ENCODE results near the gene BABAM2.

Gene BABAM2

DNA sequence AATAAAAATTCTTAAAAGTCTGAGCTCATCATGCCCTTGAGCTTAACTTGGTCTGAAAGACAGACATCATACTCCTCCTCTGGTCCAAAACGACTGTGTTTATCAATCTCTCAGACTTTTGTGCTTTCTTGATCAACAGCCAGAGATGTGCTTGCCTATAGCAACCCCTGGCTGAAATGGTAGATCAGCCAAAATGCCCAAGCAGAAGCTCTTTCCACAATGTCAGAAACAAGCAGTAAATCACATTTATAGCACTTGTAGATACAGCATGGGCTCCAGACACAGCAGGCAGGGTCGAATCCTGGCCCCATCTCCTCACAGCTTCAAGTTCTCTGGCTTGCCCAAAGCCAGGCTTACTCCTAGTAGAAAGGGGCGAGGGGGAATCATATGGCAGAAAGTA is 391.7 kb downstream of the BABAM2 start:
- no peak for DNase-seq (ENCODE audit: low read depth)

DNA sequence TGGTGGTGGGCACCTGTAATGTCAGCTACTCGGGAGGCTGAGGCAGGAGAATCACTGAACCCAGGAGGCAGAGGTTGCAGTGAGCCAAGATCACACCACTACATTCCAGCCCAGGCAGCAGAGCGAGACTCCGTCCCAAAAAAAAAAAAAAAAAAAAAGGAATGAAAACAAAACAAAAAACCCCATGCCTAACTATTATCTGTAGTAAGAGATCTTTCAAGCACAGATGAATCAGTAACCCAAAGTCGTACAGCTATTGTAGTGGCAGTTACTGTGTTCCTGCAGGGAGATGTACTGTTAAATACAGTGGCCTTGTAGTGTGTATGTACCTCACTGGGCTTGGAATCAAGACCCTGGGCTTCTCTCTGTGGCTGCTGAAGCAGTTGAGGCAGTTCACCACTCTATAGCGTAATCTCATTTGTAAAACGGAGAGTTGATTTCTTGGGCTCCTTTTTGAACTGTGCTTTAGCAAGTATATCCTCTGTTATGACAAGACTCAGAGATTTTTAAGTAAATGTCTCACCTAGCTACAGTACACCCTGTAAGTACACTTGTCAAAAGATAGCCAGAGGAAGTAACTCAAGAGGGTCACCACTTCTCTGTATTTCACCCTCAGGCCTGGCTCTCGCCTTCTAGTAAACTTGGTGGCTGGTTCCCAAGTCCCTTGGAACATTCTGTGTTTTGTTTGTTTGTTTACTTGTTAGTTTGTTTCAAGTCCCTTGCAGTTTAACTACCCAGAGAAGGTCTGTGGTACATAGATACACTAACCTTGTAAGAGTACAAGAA is 392.5 kb downstream of the BABAM2 start:
- DNase-seq (ENCODE audit: low read depth), result no peak

DNA sequence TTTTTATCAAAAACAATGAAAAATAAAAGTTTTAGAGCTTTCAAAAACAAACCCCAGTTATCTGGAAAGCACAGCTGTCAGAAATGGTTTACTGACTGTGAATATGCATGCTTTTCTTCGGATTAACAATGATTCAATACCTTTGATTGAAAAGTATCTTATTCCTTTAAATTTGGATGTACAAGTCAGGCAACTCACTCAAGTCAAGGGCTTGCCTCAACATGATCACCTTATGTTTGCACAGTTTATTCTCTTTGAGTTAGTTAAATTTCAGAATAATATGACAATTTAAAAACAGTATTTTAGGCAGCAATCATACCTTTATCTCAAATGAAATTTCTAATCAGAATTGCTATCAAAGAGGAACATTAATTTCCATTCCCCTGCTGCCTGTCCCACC is 393.3 kb downstream of the BABAM2 start:
- no peak for DNase-seq (ENCODE audit: low read depth)

DNA sequence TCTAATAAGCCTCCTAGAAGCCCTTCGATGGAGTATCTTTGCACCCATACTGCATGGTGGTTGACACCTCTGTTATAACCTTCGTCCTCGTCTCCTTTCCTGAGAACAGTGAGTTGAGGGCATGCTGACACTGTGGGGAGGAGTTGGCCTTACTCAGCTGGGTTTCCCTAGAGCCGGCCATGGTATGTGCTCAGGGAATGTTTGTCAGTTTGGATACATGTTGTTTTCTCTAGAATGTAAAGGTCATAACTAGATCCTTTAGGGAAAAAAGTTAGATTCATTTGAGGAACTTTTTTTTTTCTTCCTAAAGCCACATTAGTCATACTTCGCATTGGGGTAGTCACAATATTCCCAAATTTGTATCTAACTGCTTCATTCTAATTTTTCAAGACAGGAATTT is 396.1 kb downstream of the BABAM2 start:
- DNase-seq (ENCODE audit: low read depth), result peak; percentile 36

DNA sequence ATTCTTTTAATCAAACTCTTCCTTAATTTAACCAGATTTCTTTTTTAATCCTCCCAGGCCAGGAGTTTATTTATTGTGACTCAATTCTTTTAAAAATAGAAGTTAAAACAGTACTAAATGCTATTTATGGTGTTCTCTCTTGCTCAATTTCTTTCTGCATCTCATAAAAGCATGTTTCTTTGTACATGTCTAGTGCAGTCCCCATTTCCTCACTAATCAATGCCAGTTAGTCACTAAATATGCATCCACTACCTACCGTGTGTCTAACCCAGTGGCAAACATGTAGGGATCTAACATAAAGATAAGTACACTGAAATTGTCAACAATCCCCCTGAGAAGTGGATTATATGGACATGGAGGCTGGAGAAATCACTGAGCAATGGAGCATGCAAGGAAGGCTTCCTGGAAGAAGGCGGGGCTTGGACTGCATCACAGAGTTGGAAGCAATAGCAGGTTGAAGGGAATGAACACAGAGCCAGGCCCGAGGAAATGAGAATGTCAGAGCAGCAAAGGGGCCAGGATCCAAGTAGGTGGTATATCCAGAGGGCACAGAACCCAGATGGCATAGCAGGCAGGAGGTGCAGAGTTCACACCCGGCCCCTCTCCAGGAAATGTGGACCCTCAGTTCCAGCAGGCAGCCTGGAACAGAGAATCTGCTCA is 396.9 kb downstream of the BABAM2 start:
- no peak for DNase-seq (ENCODE audit: low read depth)

DNA sequence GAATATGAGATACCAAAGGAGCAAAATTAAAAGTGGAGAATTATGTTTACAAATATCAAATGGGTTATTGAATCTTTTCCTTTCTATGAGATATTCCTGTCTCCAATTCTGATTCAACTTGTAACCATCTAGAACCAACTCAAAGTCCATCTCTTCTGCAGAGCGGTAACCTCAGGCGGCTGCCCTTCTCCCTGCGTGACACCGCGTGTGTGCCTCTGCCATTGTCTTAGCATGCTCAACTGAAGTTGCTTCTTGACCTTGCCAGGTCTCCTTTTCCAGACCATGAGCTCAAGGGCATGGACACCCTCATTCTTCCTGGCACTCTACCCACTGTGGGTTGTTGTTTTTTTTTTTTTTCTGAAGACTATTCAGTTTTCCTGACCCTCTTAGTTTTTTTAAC is 398.1 kb downstream of the BABAM2 start:
- DNase-seq (ENCODE audit: low read depth), result no peak

DNA sequence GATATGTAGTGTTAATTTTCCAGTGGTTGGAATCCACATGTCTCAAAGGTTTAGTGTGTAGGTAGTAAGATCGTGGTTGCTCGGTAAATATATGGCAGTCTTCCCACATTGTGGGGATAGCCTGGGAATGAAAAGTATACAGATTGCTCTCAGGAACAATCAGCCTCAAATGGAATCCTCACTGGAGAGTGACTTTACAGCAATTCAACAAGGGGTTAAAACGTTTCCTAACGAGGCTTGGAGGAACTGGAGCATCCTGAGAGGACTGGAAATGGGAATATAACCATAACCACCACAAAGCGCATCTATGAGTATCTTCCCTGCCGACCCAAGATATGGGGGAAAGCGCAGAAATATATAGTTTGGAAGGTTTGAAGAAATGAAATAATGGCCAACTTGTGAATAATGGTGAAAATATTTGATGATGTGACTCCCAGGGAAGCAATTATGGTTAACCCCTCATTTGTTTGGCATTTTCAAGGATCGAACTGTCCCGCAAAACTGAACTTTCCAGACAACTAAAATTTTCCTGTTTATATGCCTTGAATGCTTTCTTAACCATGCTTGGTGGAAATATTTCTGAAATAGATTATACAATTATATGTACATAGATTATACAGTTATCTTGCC is 401.4 kb downstream of the BABAM2 start:
- DNase-seq (ENCODE audit: low read depth), result no peak

DNA sequence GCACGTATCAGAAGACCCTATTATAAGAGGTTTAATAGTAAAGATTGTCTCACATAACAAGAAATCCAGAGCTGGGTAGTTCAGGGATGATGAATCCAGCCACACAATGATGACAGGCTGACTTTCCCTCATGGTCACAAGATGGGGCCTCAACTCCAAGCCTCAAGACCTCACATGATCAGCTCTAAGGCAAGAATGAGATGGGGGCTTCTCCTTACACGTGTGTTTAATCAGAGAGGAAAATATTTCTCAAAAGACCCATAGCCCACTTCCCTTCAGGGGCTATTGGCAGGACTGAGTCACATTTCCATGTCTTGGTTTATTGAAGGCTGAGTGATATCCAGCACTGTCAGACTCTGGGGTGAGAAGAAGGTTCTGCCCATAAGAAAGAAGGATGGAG is 402.0 kb downstream of the BABAM2 start:
- peak; percentile 37 for DNase-seq (ENCODE audit: low read depth)

DNA sequence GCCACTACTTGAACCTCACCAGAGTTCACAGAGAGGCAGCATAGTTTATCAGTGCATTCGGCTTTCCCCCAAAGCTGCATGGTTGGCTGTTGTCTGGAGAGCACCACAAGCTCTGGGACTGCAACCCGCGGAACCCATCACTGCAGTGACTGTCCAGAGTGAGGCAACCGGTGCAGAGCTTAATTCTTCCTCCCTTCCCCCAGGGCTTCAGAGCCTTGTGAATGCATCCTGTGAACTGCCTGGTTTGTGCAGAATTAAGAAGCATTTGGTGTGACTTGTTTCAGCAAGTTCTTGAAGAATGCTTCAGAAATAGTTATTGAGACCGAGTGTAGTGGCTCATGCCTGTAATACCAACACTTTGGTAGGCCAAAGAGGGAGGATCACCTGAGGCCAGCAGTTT is 402.9 kb downstream of the BABAM2 start:
- DNase-seq (ENCODE audit: low read depth), result peak; percentile 59

DNA sequence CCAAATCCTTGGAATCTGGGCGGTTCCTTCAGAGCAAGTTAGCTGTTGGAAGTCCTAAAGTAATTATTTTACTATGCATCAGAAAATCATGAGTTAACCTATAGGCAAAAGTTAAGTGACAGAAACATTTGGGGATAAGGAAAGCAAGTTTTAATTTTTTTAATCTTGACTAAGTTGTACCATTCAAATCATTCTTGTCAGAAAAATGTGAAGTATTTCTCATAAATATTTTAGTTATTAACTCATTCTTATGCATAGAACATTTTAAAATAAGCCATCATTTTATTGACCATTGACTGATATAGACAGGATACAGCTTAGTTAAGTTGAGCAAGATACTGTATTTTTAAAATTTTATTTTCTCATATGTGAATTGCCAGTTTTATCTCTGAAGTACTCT is 403.9 kb downstream of the BABAM2 start:
- no peak for DNase-seq (ENCODE audit: low read depth)

DNA sequence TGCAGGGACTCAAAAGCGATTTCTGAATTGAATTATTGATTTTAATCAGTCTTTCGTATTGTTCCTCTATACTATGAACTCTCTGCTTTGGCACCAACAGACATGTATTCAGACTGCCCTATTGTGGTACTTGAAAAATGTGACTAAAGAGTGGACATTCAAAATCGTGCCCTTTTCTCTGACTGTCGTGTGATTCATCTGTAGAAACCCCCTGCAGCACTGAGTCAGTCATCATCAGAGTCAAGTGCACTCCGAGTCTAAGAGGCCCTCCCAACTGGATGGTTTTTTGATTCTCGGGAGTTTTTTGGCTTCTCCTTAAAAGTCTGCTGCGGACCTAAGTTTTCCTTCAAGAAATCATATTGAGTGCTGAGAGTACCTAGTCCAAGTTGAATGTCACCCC is 405.7 kb downstream of the BABAM2 start:
- DNase-seq (ENCODE audit: low read depth), result no peak

DNA sequence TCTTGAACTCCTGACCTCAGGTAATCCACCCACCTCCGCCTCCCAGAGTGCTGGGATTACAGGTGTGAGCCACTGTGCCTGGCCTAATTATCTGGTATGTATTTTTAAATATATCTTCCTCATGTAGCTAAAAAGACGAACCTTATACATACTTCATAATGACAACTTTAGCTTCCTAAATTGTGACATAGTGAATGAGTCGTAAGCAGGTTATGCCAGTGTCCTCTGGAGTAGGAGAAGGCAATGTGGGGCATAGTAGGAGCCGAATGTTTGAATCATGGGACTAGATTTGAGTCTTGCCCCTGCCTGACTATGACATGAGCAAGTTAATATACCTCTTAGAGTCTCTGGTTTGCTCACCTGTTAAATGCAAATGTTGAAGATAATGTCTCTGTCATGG is 406.4 kb downstream of the BABAM2 start:
- DNase-seq (ENCODE audit: low read depth), result peak; percentile 49

DNA sequence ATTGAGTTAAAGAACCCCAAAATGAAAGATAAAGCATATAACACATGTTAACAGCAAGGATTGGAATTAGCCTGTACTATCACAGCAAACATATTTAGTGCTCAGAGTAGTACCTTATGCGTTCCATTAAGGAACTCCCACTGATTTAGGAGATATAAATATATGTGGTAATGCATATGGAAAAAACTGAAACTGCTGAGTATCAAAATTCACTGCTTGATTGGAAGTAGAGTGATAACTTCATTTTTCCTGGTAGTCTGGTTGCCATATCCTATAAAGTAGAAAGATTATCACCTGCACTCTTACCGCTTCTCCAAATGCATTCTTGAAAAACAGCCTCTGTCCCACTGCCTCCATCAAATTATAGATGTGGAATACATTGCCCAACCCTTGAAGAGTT is 407.0 kb downstream of the BABAM2 start:
- DNase-seq (ENCODE audit: low read depth), result no peak

DNA sequence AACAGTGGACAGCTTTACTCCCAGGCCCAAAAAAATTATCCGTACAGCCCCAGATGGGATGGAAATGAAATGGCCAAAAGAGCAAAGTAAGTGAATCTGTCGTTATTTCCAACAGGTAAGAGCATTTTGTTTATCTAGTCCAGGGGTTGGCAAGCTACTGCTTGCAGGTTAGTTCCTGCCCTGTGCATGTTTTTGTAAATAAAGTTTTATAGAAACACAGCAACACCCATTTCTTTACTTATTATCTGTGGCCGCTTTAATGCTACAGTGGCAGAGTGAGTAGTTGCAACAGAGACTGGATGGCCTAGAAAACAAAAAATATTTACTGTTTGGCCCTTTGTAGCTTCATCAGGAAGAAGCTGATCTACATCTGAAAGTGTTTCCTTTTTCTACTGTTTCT is 407.9 kb downstream of the BABAM2 start:
- no peak for DNase-seq (ENCODE audit: low read depth)

DNA sequence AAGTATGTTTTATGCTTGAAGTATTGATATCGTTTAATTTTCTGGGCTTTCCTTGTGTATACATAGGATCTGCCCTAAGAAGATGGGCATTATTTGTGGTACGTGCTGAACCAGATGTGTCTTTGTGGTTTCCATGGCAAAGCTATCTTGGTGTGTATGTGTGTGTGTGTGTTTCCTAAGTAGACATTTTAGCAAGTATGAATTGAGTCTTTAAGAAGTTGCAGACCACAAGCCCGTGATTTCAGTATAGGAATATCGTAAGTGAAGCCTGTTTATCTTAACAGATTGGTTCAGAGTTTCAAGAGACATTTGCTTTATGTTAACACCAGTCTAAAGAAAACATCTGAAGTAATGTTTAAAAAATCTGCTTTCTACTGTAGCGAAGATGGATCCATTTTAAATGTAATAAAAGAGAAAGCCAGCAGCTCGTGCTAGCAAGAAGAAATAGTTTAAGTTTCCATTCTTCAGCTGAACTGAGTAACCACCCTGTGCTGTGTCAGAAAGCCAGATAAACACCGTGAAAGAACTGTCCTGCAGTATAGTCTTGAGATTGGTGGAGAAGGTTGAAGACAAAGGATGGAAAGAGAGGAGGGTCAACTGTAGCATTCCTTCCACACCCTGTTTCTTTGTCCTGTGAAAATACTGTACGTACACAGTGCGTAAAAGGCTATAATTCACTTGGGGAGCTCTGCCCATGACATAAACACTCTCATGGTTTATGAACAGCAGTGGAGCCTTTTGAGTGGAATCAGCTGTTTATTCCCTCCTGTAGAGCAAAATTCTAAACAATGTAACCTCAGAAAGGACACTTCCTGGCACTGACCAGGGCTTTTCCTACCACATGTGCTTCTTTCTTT is 410.2 kb downstream of the BABAM2 start:
- DNase-seq (ENCODE audit: low read depth), result peak; percentile 90

DNA sequence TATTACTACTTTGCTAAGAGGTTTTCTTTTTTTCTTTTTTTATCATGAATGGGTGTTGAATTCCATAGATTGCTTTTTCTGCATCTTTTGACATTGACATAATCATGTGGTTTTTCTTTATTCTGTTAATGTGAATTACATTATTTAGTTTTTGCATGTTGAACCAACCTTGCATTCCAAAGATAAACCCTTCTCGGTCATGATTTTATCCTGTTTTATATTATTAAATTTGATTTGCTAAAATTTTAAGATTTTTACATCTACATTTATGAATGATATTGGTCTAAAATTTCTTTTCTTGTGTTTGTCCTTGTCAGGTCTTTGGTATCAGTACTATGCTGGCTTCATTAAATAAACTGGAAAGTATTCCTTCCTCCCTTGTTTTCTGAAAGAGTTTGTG is 414.7 kb downstream of the BABAM2 start:
- DNase-seq (ENCODE audit: low read depth), result no peak

DNA sequence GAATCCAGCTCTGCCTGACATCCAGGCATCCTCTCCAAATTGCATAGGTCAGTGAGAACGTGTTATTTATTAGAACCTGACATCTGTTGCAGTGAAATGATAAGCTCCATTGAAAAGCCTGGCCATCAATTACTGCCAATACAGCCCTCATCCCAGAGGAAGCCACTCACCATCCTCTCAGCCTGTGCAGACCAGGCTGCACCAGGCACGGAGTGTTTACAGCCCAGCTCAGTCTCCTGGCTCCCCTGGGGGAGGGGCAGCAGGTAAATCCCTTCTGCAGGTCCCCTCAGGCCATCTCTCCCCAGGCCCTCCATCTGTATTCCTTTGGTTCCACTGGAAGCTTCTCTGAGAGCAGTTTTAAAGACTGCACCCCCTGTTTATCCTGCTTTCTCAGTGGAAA is 419.6 kb downstream of the BABAM2 start:
- DNase-seq (ENCODE audit: low read depth), result peak; percentile 27

DNA sequence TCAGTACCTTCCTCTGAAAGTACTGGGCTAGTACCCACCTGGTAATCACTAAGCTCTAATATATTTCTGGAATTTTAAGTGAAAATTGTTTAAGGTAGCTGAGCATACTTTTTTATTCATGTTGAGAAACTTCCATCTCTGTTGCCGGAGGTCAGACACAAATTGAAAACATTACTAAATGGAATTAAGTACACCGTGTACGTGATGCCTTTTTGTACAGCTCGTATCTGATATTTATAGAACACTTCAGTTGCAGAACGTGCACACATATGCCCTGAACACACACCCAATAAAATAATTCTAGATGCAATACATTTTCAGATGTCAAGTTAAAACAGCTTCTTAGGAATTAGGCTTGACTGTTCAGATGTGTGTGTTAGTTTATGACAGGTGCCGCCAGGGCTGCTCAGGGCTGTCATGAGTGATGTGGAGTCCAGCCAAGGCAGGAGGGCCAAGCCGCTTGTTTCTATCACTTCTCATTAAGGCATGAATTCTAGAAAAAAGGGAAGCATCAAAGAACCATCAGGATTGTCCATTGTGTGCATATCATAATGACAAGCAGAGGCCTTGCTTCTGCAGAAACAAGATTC is 421.2 kb downstream of the BABAM2 start:
- no peak for DNase-seq (ENCODE audit: low read depth)

DNA sequence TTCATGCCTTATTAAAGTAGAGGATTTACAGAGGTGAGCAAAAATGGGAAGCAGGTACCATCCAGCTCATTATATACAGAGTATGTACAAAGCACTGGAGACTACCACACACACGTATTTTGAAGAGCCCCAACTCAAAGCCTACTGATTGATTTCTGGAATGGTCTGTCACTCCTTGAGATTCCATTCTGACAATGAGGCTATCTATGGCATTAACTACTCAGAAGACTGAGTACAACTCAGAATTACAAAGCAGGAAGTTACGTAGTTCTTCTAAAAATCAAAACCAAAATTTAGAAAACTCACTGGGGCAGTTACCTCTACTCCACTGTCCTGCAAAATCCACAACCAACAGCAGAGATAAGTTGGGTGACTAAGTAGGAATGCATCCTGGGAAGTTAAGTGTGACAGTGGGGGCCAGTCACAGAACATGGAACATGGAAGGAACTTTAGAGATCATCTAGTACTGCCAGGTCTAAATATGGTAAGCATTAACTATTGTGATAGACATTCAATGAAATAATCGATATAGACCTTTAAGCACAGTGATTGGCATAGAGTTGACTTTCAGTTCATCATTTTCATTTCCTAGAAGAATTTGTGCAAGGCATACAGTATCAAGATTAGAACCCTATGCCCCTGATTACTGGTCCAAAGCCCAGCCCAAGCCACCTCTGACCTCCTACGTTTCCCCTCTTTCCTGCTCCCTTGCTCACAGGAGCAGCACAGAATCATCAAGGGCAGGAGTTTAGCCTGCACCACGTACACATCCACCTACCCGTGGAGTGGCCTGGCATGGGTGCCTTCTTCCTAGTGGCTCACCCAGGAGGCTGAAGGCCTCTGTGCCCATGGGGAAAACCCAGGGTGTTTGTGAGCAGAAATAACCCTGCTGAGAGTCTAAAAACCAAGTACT is 422.0 kb downstream of the BABAM2 start:
- no peak for DNase-seq (ENCODE audit: low read depth)

DNA sequence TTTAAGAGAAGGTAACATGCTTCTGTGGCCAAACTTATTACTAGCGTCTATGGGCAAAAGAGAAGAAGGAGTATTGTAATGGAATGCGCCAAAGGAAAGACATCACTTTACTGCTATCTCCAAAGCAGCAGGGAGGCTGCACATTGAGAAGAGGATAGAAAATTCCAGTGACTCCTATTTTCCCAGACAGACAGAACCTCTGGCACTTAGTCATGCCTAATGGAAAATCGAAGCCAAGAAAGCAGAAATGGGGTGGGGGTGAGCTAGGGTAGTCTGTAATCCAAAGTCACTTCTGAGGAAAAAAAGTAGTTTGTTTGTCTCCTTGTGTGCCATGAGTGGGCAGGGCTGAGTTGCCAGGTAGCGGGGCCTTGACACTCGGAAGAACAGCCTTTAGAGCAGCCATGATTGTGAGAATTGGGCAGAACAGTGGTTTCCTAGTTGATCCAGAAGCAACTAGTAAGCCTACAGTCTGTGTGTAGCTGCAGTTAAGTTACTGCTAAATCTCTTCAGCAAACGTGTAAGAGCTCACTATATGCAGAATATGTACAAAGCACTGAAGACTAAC is 422.8 kb downstream of the BABAM2 start:
- no peak for DNase-seq (ENCODE audit: low read depth)

DNA sequence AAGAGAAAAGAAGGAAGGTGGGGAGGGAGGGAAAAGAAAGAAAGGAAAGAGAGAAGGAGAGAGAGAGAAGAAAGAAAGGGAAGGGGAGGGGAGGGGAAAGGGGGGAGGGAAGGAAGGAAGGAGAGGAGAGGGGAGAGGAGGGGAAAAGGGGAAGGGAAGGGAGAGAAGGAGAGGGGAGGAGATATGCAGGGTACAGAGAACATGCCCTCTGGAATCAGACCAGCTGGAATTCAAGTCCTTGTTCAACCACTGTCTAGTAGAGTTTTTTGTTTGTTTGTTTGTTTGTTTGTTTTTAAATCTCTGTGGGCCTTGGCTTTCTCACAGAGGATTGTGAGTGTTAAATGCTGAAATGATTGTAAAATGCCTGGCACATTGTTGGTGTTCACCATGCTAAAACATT is 424.4 kb downstream of the BABAM2 start:
- no peak for DNase-seq (ENCODE audit: low read depth)

Measured in amniotic epithelial cell (primary cell).